Measurements from ENCODE around the gene NKAIN4.

The NKAIN4 gene

DNA sequence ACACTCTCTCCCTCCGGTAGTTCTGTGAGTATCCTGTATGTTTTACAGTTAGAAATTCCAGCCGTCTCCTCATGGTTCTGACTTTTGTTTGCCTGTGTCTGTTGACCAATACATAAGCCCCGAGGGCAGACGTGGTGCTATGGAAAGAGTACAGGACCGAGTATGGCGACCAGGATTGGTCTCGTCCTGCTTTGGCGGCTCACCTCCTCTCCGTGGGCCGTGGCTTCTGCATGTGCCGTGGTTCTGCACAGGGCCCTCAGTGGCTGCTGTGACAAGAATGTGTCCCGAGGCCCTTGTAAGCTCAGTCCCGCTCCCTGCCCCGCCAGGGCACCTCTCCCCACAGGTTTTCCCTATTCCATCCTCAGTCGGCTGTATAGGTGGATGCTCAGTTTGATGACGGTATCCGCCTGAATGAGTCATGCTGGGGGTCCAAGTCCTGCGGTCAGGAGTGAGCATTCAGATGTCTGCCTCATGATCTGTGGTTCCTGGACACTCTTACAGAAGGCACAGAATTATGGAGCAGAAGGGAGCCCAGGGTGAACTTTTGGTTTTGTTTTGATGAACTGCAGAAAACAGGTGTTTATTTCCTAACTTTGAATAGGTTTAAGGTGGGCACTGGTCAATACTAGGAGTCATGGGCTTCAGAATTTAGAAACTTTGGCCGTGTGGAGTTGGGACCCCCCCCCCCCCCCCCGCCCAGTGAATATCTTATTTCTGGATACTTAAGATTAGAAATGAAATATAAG is 19.5 kb upstream of the NKAIN4 start:
- no peak for DNase-seq (ENCODE audit: low spot score)

DNA sequence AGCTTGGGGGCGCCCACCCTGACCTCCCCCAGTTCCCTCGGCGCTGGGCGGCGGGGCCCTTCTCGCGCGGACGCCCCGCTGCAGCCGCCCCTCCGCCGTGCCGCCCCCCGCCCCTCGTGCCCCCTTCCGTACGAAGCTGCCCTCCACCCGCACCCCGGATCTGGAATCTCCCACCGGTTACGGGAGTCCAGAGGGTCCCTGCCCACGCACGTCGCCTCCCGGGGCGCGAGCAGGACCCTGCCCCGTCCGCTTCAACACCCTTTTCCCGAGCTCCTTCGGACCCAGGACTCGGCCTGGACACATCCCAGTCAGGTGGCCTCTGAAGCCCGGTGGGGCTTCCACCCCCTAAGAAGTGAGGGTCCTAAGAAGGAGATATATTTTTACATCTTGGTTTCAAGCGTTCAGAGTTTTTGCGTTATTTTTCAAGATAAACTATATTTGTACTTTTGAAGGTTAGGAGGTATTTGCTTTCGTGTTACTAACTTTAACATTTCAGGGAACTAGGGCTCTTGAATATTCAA is 18.9 kb upstream of the NKAIN4 start:
- DNase-seq (ENCODE audit: low spot score) = no peak

GRCh38 chr20:63272105-63273058 is 18.1 kb upstream of the NKAIN4 start, which contains the start of gene ARFGAP1:
Gene ARFGAP1 (plus strand): TSS chr20:63272813. CDS start chr20:63275581, 2,768 bp downstream.
- peak; percentile 94 for DNase-seq (ENCODE audit: low spot score)

DNA sequence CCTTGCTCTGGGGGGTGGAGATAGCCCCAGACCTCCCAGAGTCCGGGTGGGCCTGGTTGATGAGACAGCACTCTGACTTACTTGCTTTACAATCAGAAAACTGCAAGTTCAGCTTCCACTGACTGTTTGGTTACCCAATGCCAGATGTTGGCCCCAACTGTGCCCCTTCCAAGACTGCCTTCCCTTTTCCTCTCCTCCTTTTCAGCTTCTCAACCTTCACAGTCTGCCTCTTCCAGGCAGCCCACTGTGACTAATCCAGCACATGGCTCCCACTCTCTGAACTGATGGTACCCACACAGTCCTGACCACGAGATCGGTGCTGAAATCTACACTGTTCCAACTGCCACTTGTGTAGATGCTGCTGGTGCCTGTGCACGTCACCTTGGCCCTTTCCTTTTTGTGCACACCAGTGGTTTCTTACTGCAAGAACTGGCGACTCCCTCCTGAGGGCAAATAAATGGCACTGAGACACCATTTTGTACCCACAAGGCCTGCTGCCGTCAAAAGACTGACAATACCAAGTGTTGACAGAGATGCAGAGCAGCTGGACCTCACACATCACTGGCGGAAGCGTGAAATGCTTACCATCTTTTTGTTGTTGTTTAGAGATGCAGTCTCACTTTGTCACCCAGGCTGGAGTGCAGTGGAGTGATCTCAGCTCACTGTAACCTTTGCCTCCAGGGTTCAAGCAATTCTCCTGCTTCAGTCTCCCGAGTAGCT is 16.5 kb upstream of the NKAIN4 start:
- DNase-seq (ENCODE audit: low spot score) = no peak

- no peak for DNase-seq (ENCODE audit: low spot score)
These were observed 15.5 kb upstream of the NKAIN4 start for GRCh38 chr20:63269724-63270123.

DNA sequence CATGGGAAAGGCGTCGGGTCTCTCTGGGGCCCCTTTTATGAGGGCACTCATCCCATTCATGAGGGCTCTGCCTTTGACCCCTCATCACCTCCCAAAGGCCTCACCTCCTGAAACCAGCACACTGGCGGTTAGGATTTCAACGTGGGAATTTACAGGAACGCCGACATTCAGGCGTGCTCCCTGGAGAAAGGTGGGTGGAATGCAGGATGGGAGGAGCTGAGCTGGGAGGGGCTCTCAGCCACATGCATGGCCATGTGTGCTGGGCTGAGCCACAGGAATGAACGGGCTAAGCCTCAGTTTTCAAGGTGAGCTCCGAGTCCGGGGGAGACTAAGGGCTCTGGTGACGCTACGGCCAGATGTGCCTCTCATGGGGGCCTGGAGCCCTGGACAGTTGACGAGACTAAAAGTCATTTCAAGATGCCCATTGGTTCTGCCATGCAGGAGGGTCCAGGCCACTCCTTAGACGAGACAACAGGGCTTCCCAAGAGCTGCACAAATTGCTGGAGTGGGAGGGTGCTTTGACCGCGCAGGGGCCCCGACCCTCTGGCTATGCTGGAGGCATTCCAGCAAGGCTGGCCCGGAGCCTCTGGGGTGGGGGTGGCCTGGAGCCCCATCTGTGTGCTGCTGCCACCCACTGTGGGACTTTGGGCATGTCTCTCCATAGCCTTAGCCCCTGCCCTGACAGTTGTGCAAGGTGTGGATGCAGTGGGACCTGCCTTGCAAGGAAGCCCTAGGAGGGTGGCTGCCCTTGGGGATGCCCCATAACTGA is 14.6 kb upstream of the NKAIN4 start:
- no peak for DNase-seq (ENCODE audit: low spot score)

GRCh38 chr20:63268256-63268655 is 14.0 kb upstream of the NKAIN4 start:
- no peak for DNase-seq (ENCODE audit: low spot score)

GRCh38 chr20:63267691-63268090 is 13.4 kb upstream of the NKAIN4 start:
- DNase-seq (ENCODE audit: low spot score) = no peak

DNA sequence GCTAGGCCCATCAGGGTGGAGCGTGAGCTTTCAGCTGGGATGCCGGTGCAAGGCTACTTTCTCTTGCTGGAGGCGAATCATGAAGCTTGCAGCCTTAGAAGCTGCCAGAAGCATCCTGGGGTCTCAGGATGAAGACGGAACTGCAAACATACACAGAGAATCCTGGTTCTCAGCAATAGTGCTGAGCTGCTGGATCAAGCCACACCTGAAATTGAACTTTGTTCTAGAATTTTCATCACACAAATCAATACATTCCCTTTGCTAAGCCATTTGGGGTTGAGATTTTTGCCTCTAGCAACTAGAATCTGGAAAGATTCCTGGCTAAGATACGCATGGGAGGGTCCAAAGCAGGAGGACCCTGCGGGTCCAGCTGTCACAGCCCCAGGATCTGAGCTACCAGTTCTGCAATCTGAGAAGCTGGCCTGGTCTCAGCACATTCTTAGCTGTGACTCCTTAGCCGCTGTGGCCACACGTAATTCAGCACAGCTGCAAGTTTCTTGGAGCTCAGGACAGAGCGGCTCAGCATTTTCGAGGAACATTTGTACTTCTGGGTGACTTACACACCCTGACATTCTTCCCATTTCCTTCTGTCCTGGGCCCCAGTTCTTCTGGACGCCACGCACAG is 11.7 kb upstream of the NKAIN4 start:
- DNase-seq (ENCODE audit: low spot score) = no peak

- DNase-seq (ENCODE audit: low spot score) = peak; percentile 45
These were observed 10.3 kb upstream of the NKAIN4 start for GRCh38 chr20:63264519-63264918.

- no peak for DNase-seq (ENCODE audit: low spot score)
These were observed 9.7 kb upstream of the NKAIN4 start for GRCh38 chr20:63264000-63264399.

DNA sequence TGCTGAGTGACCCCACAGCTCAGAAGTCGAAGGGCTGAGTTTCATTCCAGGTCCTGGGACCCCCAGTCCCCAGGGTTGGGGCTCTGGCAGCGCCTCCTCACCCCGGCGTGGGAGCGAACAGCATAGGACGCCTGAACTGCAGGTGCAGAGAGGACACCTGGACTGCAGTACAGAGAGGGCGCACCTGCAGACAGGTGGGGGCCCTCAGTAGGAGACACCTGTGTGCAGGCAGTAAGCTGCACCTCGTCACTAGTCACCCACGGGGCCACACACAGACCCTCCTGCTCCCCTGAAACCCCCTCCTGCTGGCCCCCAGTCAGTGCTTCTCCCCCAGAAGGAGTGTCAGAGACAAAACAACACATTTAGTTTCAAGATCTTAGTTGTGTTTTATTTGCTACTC is 8.6 kb upstream of the NKAIN4 start:
- no peak for DNase-seq (ENCODE audit: low spot score)

- no peak for DNase-seq (ENCODE audit: low spot score)
These were observed 7.7 kb upstream of the NKAIN4 start for GRCh38 chr20:63261795-63262528.

DNA sequence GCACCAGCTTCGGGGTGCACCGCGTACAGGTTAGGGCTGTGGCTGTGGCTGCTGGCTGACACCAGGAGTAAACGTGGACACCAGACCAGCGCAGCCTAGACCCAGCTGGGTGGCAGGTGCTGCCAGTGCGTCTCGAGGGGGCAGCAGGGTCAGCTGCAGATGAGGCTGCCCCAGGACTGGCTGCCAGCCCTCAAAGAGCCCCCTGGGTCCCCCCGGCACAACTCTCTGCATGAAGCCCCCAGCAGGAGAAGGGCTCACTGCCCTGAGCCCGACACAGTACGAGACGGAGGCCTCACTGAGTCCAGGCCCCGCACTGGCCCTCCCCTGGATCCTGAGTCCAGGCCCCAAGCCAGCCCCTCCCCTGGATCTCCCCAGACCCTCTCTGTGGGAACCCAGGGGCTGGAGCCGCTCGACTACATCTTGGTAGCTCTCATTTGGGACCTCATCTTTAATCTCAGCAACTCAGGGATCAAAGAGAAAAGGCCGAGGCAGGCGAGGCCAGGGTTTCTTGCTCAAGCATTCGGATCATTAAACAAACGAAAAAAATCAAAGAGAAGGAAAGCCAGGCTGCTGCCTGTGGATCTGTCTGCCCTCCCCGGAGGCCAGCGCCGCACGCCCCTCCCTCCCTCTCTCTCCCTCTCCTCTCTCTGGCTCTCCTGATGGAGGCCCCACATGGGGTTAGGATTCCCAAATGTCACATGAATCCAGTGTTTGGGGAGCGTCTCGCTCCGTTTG is 7.0 kb upstream of the NKAIN4 start:
- no peak for DNase-seq (ENCODE audit: low spot score)

DNA sequence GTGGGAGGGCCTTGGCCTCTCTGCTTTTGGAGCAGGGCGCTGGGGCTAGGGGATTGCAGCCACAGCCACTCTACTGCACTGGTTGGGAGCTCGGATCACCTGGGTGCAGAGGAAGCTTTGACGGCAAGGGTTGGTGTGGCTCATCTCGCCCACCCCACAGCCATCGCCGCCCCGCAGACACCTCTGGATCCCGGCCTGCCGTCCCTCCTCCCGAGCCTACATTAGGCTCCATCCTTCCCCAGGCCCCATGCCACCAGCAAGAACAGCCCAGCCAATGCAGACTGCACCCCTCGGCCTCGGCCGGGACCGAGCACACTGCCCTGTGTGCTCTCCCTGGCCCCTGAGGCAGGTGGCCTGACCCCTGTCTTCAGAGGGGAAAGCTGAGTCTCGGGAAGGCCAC is 6.3 kb upstream of the NKAIN4 start:
- DNase-seq (ENCODE audit: low spot score) = no peak

DNA sequence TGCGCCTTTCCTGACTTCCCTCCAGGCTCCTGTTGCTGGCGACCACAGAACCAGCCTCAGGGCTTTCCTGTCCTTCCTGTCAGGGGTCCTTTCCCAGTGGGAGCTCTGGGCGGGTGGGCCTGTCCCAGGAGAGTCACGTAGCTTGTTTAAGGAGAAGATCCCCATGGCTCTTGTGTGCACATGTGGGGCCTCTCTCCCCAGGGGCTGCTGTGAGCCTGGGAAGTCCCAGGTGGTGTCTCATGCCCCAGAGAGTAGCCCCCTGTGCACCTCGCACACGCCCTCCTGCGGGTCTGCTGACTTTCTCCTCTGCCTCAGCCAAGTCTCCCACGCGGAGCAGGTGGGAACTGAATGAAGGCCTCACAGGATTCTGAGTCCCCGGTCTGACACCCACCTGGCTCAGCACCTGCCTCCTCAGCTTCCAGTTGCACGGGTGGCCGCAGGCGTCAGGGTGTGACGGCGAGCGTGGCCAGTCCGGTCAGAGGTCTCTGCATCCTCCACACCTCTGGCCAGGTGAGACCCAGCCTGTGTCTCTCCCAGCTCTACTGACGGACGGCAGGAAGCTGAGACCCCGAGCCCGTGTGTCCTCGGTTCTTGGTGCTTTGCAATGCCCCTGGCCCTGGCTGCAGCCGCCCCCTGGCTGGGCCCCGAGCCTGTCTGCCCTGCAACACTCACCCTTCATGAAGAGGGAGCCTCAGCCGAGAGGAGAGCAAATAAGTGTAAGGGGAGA is 5.6 kb upstream of the NKAIN4 start:
- no peak for DNase-seq (ENCODE audit: low spot score)

DNA sequence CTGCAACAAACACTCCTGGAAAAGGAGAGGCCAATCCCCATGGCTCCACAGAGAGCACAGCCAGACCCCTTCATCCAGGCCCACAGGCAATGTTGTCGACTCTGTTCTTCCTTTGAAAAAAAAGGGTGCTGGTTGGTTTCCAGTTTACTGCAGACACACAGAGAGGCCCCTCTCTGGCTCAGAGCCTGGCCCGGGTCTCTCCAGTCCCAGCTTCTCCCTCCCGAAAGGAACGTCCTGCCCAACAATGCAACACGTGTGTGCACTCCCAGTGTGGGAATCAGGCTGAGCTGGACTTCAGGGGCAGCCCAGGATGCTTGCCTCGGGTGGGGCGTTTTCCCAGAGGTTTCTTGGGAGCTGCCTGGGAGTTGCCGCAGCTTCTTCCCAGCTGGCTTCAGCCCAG is 4.5 kb upstream of the NKAIN4 start:
- DNase-seq (ENCODE audit: low spot score) = no peak

DNA sequence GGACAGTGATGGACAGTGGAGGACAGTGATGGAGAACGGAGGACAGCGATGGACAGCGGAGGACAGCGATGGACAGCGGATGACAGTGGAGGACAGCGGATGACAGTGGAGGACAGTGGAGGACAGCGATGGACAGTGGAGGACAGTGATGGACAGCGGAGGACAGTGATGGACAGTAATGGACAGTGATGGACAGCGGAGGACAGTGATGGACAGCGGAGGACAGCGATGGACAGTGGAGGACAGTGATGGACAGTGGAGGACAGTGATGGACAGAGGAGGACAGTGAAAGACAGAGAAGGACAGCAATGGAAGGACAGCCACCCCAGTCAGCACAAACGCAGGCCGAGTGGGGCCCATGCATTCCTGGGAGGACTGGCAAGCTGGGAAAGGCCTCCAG is 3.4 kb upstream of the NKAIN4 start:
- no peak for DNase-seq (ENCODE audit: low spot score)

DNA sequence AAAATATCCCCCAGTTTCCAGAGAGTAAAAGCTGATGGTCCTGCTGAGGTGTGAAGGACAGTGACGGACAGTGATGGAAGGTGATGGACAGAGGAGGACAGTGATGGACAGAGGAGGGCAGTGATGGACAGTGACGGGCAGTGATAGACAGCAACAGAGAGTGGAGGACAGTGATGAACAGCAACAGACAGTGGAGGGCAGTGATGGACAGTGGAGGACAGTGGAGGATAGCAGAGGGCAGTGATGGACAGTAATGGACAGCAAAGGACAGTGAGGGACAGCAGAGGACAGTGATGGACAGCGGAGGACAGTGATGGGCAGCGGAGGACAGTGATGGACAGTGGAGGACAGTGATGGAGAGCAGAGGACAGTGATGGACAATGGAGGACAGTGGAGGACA is 2.7 kb upstream of the NKAIN4 start:
- DNase-seq (ENCODE audit: low spot score) = no peak

Measured in Ammon's horn (tissue), 1 donor.